Esophagus (tissue), 2 donors: Measurements from ENCODE around the gene ZFYVE28. TPM values are rescaled to one million over a fixed set of nuclear protein-coding genes. Genes with fewer than 3 reads are reported as not detected.
"Not testable (repeated sequence)": the region's sequence is repeated elsewhere in the genome, so short reads cannot be mapped to it uniquely, and the experiment has no call there.

Experiments
- H3K27ac ChIP-seq, 2 donors: one replicate each; pipeline ENCODE4 v1.5.1; 2013; ENCODE audit warnings: low read depth in 2 of 2, mild to moderate bottlenecking in 2 of 2, inconsistent platforms in 1 of 2, low read length in 1 of 2, moderate library complexity in 1 of 2
- H3K27me3 ChIP-seq, 2 donors: one replicate each; pipeline ENCODE4 v1.6.1; 2013; ENCODE audit warnings: low read length in 2 of 2, control low read depth in 1 of 2, mild to moderate bottlenecking in 1 of 2; ENCODE audit not compliant: insufficient read depth in 2 of 2, control insufficient read depth in 1 of 2
- H3K36me3 ChIP-seq, 2 donors: one replicate each; pipeline ENCODE4 v1.6.1; 2013; ENCODE audit warnings: low read length in 1 of 2; ENCODE audit not compliant: control insufficient read depth in 2 of 2, insufficient read depth in 2 of 2
- H3K4me1 ChIP-seq, 2 donors: one replicate each; pipeline ENCODE4 v1.6.1; 2013; ENCODE audit warnings: low read length in 1 of 2; ENCODE audit not compliant: control insufficient read depth in 2 of 2, insufficient read depth in 2 of 2
- H3K4me3 ChIP-seq, 2 donors: one replicate each; pipeline ENCODE4 v1.5.1; 2013; ENCODE audit warnings: low read length in 2 of 2, mild to moderate bottlenecking in 2 of 2, low read depth in 1 of 2, moderate library complexity in 1 of 2
- H3K9me3 ChIP-seq, 2 donors: one replicate each; pipeline ENCODE4 v1.6.1; 2013; ENCODE audit warnings: mild to moderate bottlenecking in 2 of 2, low read depth in 1 of 2, low read length in 1 of 2, moderate library complexity in 1 of 2; ENCODE audit not compliant: control insufficient read depth in 2 of 2, insufficient read depth in 1 of 2
- WGBS, 2 donors: extraction: QIAGEN DNeasy Blood & Tissue Kit; methylation state at CpG; one replicate each; pipeline ENCODE4 v1.1.7; 2013; 5-methylcytosine and 5-hydroxymethylcytosine counted together
- polyA plus RNA-seq, 2 donors: library from polyadenylated mRNA; stranded (reverse); fragments of 200-250 nt; gene quantifications; one replicate each; pipeline ENCODE4 v1.2.3, GENCODE V29; 2013
- donor health status: healthy with polysubstance abuse.
- donor health status: Bipolar disorder and iron deficiency.

Gene ZFYVE28
- 1 to 10 TPM; 5.2 to 5.4 TPM for polyA plus RNA-seq

DNA sequence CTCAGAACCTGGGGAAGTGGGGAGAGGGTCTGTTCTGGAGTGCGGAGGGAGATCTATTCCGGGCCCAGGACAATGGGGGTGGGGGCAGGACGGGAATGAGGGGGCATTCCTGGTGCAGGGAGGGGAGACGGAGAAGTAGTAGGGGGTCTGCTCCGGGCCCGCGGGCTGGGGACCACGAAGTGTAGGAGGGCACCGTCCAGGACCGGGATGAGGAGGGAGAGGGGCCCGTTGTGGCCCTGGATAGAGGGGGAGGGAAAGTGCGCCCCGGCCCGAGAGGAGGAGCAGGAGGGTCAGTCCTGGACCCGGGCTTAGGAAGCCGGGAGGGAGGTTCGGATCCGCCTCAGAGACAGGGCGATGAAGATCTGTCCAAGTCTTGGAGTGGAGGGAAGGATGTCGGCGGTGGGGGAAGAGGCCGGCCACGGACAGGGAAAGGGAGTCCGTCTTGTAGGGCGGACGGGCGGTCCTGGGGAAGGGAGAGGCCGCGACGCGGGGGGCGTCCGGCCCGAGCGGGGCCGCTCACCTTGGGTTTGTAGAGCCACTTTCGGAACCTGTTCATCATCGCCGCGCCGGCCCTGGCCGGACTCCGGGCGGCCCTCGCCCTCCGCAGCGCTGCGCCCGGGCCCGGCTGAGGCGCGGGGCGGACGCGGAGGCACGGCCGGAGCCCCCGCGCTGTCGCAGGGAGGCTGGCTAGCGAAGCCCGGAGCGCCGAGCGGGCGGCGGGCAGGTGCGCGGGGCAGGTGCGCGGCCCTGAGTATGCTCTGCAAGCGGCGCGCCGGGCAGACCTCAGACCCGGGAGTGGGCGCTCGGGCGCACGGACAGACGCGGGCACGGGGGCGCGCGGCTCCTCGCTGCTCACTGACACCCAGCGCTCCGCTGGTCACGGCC, at the start of gene ZFYVE28:
Gene ZFYVE28, minus strand, starts transcription at position 881 of the 885 bp plus-strand sequence. Its CDS starts 322 bp downstream, at position 559.
- Histone ChIP-seq H3K4me3 (peak within 1 kb of the TSS; percentile 76 to 81), H3K27ac (peak within 1 kb of the TSS; percentile 16 to 76), H3K9me3 (peaks cover 0 to 2% of the 10 kb centered on the region in 2 donors), H3K27me3 (peaks cover 0 to 3% of the 10 kb centered on the region in 2 donors), H3K4me1 (peaks cover 7 to 28% of the 10 kb centered on the region in 2 donors), H3K36me3 (no peaks in the 10 kb centered on the region)
- WGBS, 2 donors, result 1% methylated on average over 49 to 90 of the region's 90 CpGs

DNA sequence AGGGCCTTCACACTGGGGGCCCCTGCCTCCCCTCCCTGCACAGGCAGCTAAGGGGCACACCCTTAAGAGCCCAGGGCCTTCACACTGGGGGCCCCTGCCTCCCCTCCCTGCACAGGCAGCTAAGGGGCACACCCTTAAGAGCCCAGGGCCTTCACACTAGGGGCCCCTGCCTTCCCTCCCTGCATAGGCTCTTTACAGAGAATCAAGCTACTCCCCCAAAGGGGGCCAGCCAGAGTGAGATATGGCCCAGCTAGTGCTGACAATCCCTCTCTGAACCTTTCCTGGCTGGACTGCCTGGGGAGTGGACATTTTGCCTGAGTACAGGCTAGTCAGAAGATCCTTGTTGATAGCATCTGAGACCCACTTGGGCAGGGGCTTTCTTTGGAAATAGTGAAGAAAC, 47.1 kb upstream of the ZFYVE28 start:
- not testable (repeated sequence) for H3K9me3 ChIP-seq, H3K27ac ChIP-seq, H3K36me3 ChIP-seq, H3K4me1 ChIP-seq, H3K27me3 ChIP-seq, H3K4me3 ChIP-seq

DNA sequence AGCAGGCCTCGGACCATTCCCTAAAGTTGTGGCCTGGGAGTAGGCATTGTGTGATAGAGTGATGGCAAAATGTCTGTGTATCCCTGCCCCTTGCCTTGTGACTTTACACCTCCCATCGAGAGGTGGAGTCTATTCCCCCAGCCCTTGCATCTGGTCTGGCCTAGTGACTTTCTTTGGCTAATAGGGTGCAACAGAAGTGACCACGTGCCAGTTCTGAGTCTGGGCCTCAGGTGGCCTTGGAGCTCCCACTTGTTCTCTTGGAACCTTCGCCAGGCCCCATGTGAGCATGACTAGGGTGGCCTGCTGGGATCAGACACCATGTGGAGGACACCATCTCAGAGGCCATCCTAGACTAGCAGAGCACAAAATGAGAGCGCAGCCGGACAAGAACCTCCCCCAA, 46.6 kb upstream of the ZFYVE28 start:
- Histone ChIP-seq H3K9me3 (peaks cover 0 to 2% of the 10 kb centered on the region in 2 donors), H3K4me1 (peaks cover 0 to 4% of the 10 kb centered on the region in 2 donors)

DNA sequence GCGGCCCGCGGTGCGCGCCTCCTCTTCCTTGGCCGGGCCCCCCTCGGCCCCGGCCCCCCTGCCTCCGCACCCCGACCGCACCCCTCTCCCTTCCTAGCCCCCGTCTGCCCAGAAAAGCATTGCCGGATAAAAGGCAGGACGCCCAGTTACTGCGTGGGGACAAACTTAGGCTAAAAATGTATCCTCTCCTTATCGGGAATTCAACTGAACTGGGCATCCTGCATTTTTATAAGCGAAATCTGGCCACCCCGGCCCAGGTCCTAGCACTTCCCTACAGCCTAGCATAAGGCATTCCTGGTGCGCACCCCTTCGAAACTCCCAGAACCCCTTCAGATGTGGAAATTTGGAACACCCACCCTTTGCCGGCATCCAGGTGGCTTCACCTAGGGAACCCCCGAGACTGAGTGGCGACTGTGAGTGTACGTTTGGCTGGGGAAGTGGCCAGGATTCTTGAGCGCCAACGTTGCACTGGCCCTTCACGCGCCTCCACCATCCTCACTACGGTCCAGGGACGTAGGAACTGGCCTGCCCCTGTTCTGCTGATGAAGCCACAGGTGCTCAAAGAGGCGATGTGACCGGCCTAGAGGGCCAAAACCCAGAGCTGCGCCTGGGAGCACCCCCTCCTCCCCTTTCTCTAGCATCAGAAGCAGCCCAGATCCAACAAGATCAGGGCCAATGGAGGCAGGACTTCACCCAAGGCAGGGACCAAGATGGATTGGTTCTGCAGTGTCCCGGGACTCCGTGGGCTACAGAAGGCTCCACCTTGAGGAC, 44.7 kb upstream of the ZFYVE28 start:
- 34 to 49% methylated on average over 27 to 35 of the region's 35 CpGs for WGBS, 2 donors
- H3K4me3 ChIP-seq, result peak overlapping the region in 1 of 2 donors; percentile 49
- no peaks in the 10 kb centered on the region for H3K9me3 ChIP-seq
- peaks cover 0 to 9% of the 10 kb centered on the region in 2 donors for H3K4me1 ChIP-seq
- H3K27ac ChIP-seq, result peak overlapping the region in 1 of 2 donors; percentile 24
- H3K27me3 ChIP-seq, result no peaks in the 10 kb centered on the region
- H3K36me3 ChIP-seq, result no peaks in the 10 kb centered on the region

More for the DNA sequence above, 46.6 kb upstream of the ZFYVE28 start:
- Histone ChIP-seq H3K27me3 (no peaks in the 10 kb centered on the region), H3K27ac (no peak overlapping the region), H3K36me3 (no peaks in the 10 kb centered on the region), H3K4me3 (no peak overlapping the region)
- WGBS, 2 donors, result 87 to 94% methylated on average over 6 of the region's 6 CpGs

DNA sequence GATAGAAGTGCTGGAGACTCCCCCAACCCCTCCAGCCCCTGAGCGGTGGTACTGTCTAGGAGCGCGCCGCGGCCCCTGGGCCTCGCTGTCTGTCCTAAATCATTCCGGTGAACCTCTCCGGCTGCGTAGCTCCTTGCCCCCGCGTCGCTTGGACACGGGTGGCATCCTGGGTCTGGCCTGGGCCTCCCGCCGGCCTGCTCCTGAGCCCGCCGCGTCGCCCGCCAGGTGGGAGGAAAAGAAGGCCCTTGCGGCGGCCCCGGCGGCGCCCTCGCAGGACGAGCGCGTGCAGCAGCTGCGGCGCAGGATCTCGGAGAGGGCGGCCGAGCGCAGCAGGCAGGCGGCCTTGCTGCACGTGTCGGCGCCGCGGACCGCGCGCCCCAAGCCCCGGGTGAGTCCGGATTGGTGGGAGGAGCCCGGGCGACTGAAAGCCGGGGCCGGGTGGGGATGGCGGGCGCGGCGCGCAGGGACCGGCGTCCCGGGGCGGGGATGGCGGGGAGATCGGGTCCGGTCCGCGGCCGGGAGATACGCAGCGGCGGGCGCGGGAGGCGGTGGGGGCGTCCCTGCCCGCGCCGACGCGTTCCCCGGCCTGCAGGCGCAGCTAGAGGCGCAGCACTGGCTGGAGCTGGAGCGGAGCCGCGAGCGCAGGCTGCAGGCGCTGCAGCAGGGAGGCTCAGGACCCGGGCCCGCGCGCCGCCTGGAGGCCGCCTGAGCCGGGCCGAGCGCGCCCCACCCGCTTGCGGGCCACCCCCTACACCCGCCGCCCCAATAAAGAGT, 44.0 kb upstream of the ZFYVE28 start:
- H3K36me3 ChIP-seq, result no peaks in the 10 kb centered on the region
- peak overlapping the region in 1 of 2 donors; percentile 24 for H3K27ac ChIP-seq
- H3K27me3 ChIP-seq, result no peaks in the 10 kb centered on the region
- 6 to 10% methylated on average over 63 to 99 of the region's 99 CpGs for WGBS, 2 donors
- peak overlapping the region; percentile 49 to 52 for H3K4me3 ChIP-seq
- H3K4me1 ChIP-seq, result peaks cover 0 to 9% of the 10 kb centered on the region in 2 donors
- H3K9me3 ChIP-seq, result no peaks in the 10 kb centered on the region

DNA sequence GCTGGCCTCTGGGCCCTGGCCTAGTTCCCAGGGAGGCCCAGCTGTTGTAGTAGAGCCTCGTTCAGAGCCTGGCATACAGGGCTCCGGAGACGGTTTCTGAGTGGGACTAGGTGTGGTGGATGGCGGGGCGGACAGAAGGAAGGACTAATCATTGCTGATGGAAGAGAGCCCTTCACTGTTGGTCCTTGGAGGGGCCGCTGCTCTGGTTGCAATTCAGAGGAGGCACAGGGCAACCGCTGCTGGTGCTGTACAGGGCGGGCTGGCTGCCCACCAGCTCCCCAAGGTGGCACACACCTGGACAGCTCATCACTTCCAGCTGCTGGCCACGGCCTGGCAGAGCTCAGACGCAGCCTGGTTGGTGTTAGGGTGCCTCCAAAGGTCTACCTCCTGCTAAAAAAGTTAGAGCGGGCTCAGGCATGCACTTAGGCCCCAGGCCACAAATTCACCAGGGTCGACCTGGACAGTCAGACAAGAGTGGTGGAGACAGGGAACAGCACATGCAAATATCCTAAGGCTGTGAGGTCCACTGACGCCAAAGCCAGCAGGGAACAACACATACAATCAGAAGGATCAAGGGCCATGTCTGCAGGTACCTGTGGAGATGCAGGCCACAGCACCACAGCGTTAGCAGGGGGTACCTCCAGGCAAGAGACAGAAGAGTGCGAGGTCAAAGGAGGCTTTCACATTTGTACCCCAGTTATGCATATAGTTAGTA, 43.0 kb upstream of the ZFYVE28 start:
- 85 to 91% methylated on average over 15 of the region's 15 CpGs for WGBS, 2 donors
- no peak overlapping the region for H3K4me3 ChIP-seq
- H3K27me3 ChIP-seq, result no peaks in the 10 kb centered on the region
- H3K9me3 ChIP-seq, result no peaks in the 10 kb centered on the region
- H3K4me1 ChIP-seq, result peaks cover 0 to 9% of the 10 kb centered on the region in 2 donors
- H3K27ac ChIP-seq, result no peak overlapping the region
- no peaks in the 10 kb centered on the region for H3K36me3 ChIP-seq

DNA sequence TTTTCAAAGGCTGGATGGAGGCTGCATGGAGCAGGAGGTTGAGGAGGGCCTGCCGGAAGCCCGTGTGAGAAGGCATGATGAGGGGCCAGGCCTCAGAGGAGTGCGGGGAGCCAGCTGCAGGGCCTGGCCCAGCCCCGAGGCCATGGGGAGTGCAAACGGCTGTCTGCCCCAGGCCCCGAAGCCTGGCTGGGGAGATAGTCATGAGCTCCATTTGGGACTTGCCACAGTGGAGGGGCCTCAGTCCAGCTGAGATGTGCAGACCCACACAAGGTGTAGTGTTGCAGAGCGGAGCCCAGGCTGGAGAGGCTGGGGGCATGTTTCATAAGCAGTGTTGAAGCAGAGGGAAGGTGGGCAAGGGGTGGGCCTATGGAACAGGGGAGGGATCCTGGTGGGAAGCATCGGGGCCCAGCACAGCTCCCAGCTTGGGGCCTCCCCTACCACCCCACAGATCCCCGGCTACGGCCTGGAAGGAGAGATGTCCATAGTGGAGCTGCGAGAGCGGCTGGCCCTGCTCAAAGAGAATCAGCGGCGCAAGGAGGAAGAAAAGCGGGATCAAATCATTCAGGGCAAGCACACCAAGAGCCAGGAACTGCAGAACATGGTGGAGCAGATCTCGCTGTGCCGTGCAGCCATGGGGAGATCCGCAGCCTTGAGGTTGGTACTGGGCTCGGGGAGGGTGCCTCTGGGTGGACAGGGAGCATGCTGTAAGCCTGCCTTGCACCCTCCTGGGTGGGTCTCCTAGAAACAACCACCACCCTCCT, 41.3 kb upstream of the ZFYVE28 start:
- Histone ChIP-seq H3K27me3 (no peaks in the 10 kb centered on the region), H3K4me3 (no peak overlapping the region), H3K27ac (no peak overlapping the region), H3K9me3 (no peaks in the 10 kb centered on the region), H3K4me1 (peaks cover 0 to 9% of the 10 kb centered on the region in 2 donors), H3K36me3 (no peaks in the 10 kb centered on the region)
- WGBS, 2 donors, result 93% methylated on average over 19 of the region's 19 CpGs

DNA sequence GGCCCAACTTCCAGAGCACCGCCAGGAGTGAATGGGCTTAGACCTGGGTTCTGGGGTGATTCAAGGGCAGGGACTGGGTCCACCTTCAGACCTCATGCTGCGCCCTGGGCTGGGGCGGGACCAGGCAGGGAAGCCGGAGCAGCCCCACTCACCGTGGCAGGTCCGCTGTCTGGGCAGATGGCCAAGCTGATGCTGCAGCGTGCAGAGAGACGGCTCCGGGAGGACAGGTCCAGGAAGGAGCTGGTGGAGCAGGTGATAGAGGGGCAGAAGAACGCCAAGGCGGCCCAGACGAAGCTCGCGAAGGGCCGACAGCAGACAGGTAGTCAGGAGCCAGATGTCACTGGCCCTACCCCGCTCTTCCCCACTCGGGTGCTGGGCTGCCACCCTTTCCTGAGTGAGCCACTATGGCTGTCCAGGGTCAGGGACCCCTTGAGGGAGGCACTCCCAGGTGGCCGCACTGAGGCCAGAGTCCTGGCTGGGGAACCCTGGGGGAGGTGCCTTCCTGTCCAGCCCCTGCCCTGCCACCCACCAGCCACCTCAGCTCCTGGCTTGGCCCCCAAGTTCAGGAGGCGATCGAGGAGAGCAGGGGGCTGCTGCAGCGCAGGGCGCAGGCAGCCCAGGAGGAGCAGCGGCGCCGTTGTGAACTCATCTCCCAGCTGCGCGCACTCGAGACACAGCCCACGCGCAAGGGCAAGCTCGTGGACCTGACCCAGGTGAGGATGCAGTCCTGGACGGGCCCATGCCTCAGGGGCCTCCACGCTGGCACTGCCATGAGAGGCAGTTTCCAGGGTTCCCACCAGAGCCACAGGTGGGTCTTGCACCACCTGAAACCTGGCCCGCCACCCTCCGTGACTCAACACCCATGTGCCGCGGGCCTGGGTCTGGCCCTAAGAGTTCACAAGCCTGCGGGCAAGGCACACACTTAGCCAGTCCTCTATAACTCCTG, 40.4 kb upstream of the ZFYVE28 start:
- H3K36me3 ChIP-seq, result no peaks in the 10 kb centered on the region
- peaks cover 0 to 9% of the 10 kb centered on the region in 2 donors for H3K4me1 ChIP-seq
- no peak overlapping the region for H3K27ac ChIP-seq
- 81 to 82% methylated on average over 38 of the region's 38 CpGs for WGBS, 2 donors
- H3K4me3 ChIP-seq, result no peak overlapping the region
- no peaks in the 10 kb centered on the region for H3K9me3 ChIP-seq
- no peaks in the 10 kb centered on the region for H3K27me3 ChIP-seq
